HepG2 (cell line): Measurements from ENCODE around the gene LIMD2. TPM values are rescaled to one million over a fixed set of nuclear protein-coding genes. Genes with fewer than 3 reads are reported as not detected.

ENCODE experiments used
- ATAC-seq: fragments of 200-7000 bp; cut with Tn5 transposase; 3 replicates; pipeline ENCODE4 v1.9.1; 2020; ENCODE audit warnings: mild to moderate bottlenecking, moderate library complexity
- BruUV-seq: library from RNA; stranded (reverse); fragments of 400-500 nt; replicated peaks from 2 replicates; lab custom pipeline; 2021; lab: Mats Ljungman, UMichigan
- CTCF ChIA-PET: fragments of 300-600 bp; formaldehyde crosslinking; extraction: SDS; loops from one replicate; lab custom pipeline; 2021; ENCODE audit warnings: low total read pairs, inconsistent platforms, low intra/inter-chr PET ratio; lab: Yijun Ruan, JAX
- POLR2A ChIA-PET: fragments of 350-600 bp; sonication (Branson Sonifier 250); formaldehyde crosslinking; loops from one replicate; lab custom pipeline; 2020; ENCODE audit warnings: antibody characterized with exemption, inconsistent platforms; lab: Yijun Ruan, JAX
- DNase-seq: peaks from one replicate; pipeline ENCODE4 v3.0.0-alpha.2; 2015; ENCODE audit warnings: low spot score
- FAIRE-seq: peaks from 3 replicates; lab custom pipeline; 2011; peaks lifted over from hg19 to GRCh38; lab: Jason Lieb, UNC
- H2AFZ ChIP-seq: one replicate; pipeline ENCODE4 v1.6.1; 2011; ENCODE audit warnings: low read length, inconsistent platforms
- H3K27ac ChIP-seq: fragments of 300-600 bp; 3 replicates; pipeline ENCODE4 v1.8.0; 2011; ENCODE audit warnings: mixed run types, mild to moderate bottlenecking, mixed read lengths, low read length, inconsistent platforms; ENCODE audit not compliant: insufficient read depth; ENCODE audit errors: extremely low read length
- H3K27me3 ChIP-seq, 2 experiments: fragments of 200-600 bp in 1 of 2; 2 replicates in 1 of 2; 3 replicates in 1 of 2; pipeline versions ENCODE4 v1.6.0 to v1.8.0; 2011; ENCODE audit warnings: low read length in 2 of 2, mild to moderate bottlenecking in 2 of 2, moderate library complexity in 2 of 2, inconsistent platforms in 1 of 2; ENCODE audit not compliant: insufficient read depth in 2 of 2, control insufficient read depth in 1 of 2
- H3K36me3 ChIP-seq, 2 experiments: fragments of 200-600 bp in 1 of 2; replicated peaks in 1 of 2; 2 replicates in 1 of 2; 3 replicates in 1 of 2; pipeline versions ENCODE4 v1.5.1 to v1.8.0; 2011; ENCODE audit warnings: low read length in 2 of 2, inconsistent platforms in 1 of 2; ENCODE audit not compliant: insufficient read depth in 2 of 2, control insufficient read depth in 1 of 2
- H3K4me1 ChIP-seq: 2 replicates; pipeline ENCODE4 v1.5.1; 2012; ENCODE audit warnings: low read length, inconsistent platforms; ENCODE audit not compliant: insufficient read depth
- H3K4me2 ChIP-seq: 2 replicates; pipeline ENCODE4 v1.6.0; 2011; ENCODE audit warnings: low read depth, low read length, inconsistent platforms
- H3K4me3 ChIP-seq, 3 experiments: fragments of 200-600 bp in 1 of 3; sonication (generic), shearing (Covaris generic) in 1 of 3; replicated peaks in 1 of 3; 2 replicates each; pipeline ENCODE4 v1.5.1; 2011 to 2016; ENCODE audit warnings: low read length in 3 of 3, inconsistent platforms in 2 of 3, low read depth in 2 of 3, mild to moderate bottlenecking in 2 of 3, control low read depth in 1 of 3, mixed read lengths in 1 of 3; ENCODE audit not compliant: insufficient read depth in 1 of 3
- H3K79me2 ChIP-seq: one replicate; pipeline ENCODE4 v1.6.1; 2011; ENCODE audit warnings: low read length, inconsistent platforms; ENCODE audit not compliant: insufficient read depth
- H3K9ac ChIP-seq: 2 replicates; pipeline ENCODE4 v1.6.0; 2011; ENCODE audit warnings: mild to moderate bottlenecking, low read depth, low read length, inconsistent platforms; ENCODE audit not compliant: insufficient read depth
- H3K9me3 ChIP-seq: 2 replicates; pipeline ENCODE4 v1.5.1; 2012; ENCODE audit warnings: mild to moderate bottlenecking, low read length
- H4K20me1 ChIP-seq: 2 replicates; pipeline ENCODE4 v1.6.0; 2011; ENCODE audit warnings: inconsistent platforms, mild to moderate bottlenecking, low read length, moderate library complexity; ENCODE audit not compliant: insufficient read depth
- CREB1 ChIP-seq, 2 experiments: fragments of 450-650 bp in 1 of 2; IDR thresholded peaks; 2 replicates each; pipeline ENCODE4 v1.6.1; 2016 to 2017; ENCODE audit warnings: control low read depth in 1 of 2, mild to moderate bottlenecking in 1 of 2, missing compliant biosample characterization in 1 of 2, missing genetic modification characterization in 1 of 2
- EEA1 ChIP-seq: sonication (generic); formaldehyde crosslinking; IDR thresholded peaks from 2 replicates; pipeline ENCODE4 v1.5.1; 2020; ENCODE audit warnings: mild to moderate bottlenecking, missing genetic modification reagents, borderline replicate concordance
- GATAD1 ChIP-seq: IDR thresholded peaks from 2 replicates; pipeline ENCODE4 v1.6.1; 2016; ENCODE audit warnings: missing genetic modification reagents, missing compliant biosample characterization
- HNF4A ChIP-seq: sonication (generic); formaldehyde crosslinking; IDR thresholded peaks from 2 replicates; pipeline ENCODE4 v1.4.0; 2020; ENCODE audit warnings: missing genetic modification reagents
- HNRNPK ChIP-seq: fragments of 200-400 bp; formaldehyde crosslinking; IDR thresholded peaks from 2 replicates; pipeline ENCODE4 v1.6.1; 2018; ENCODE audit warnings: low read length, low read depth, moderate library complexity, mild to moderate bottlenecking; ENCODE audit not compliant: poor library complexity, severe bottlenecking
- IKZF4 ChIP-seq: sonication (generic); formaldehyde crosslinking; IDR thresholded peaks from 2 replicates; pipeline ENCODE4 v1.5.1; 2020; ENCODE audit warnings: borderline replicate concordance, mild to moderate bottlenecking, low read depth, missing genetic modification reagents; ENCODE audit errors: not compliant biosample characterization
- MEIS1 ChIP-seq: sonication (generic); formaldehyde crosslinking; IDR thresholded peaks from 2 replicates; pipeline ENCODE4 v1.9.0; 2021; ENCODE audit warnings: mild to moderate bottlenecking, missing genetic modification reagents, moderate library complexity, borderline replicate concordance
- SMYD3 ChIP-seq: sonication (generic); formaldehyde crosslinking; IDR thresholded peaks from 2 replicates; pipeline ENCODE4 v1.8.1; 2023; ENCODE audit warnings: mild to moderate bottlenecking, missing genetic modification reagents
- ZMYM2 ChIP-seq: sonication (generic); formaldehyde crosslinking; IDR thresholded peaks from 2 replicates; pipeline ENCODE4 v1.8.0; 2022; ENCODE audit warnings: mild to moderate bottlenecking, missing genetic modification reagents
- ZNF614 ChIP-seq: IDR thresholded peaks from 2 replicates; pipeline ENCODE4 v1.6.1; 2018; ENCODE audit warnings: missing biosample characterization, missing genetic modification reagents, inconsistent platforms, borderline replicate concordance
- ZNF75D ChIP-seq: sonication (generic); formaldehyde crosslinking; IDR thresholded peaks from 2 replicates; pipeline ENCODE4 v1.8.1; 2023; ENCODE audit warnings: missing genetic modification reagents, mild to moderate bottlenecking, borderline replicate concordance
- ZSCAN22 ChIP-seq: sonication (generic); formaldehyde crosslinking; IDR thresholded peaks from 2 replicates; pipeline ENCODE4 v1.4.0; 2020; ENCODE audit warnings: mild to moderate bottlenecking, missing genetic modification reagents
- ZSCAN29 ChIP-seq: sonication (generic); formaldehyde crosslinking; conservative IDR thresholded peaks from 2 replicates; pipeline ENCODE4 v1.4.0; 2020; ENCODE audit warnings: mild to moderate bottlenecking, missing genetic modification reagents
- WGBS: methylation state at CpG from one replicate; pipeline ENCODE4 v1.1.6; 2017; ENCODE audit warnings: low lambda C conversion rate; 5-methylcytosine and 5-hydroxymethylcytosine counted together
- in situ Hi-C: cut with HindIII; loops from 2 replicates; pipeline ENCODE4 v1.10.0; 2017; ENCODE audit warnings: low pct_unique_long_range_greater_than_20kb; ENCODE audit not compliant: extremely low pct_ligation_motif_present
- intact Hi-C: fragments of 100-400 bp; cut with micrococcal nuclease; formaldehyde crosslinking; loops from one replicate; pipeline ENCODE4 v1.10.0; 2022; ENCODE audit not compliant: unreplicated experiment
- polyA plus RNA-seq, 8 experiments: library from polyadenylated mRNA; depleted of rRNA in 3 of 8; stranded (reverse) in 7 of 8; unstranded in 1 of 8; fragments of >200 nt; fragmentation: Illumina TruSeq in 4 of 8; extraction: Trizol in 4 of 8; gene quantifications; 2 replicates each; pipeline versions ENCODE4 v1.2.1 to v1.2.3, GENCODE V29; 2011 to 2016; ENCODE audit warnings: low read depth in 4 of 8, missing spikeins in 1 of 8, mixed read lengths in 1 of 8; ENCODE audit not compliant: insufficient read depth in 1 of 8
- total RNA-seq, 5 experiments: library from RNA; depleted of rRNA; stranded (reverse); fragments of >200 nt; fragmentation: Illumina TruSeq; extraction: Trizol; gene quantifications; 2 replicates each; pipeline ENCODE4 v1.2.3, GENCODE V29; 2016; ENCODE audit warnings: low read depth in 1 of 5
- TF ChIP-seq, protein P1 (sequence below): sonication (generic); formaldehyde crosslinking; IDR thresholded peaks from 2 replicates; pipeline ENCODE4 v1.4.0; 2020; ENCODE audit warnings: low read depth, missing genetic modification reagents
- TF ChIP-seq, protein P2 (sequence below): sonication (generic); formaldehyde crosslinking; IDR thresholded peaks from 2 replicates; pipeline ENCODE4 v1.4.0; 2020; ENCODE audit warnings: low read depth, mild to moderate bottlenecking, missing genetic modification reagents
- TF ChIP-seq, protein P3 (sequence below): sonication (generic); formaldehyde crosslinking; IDR thresholded peaks from 2 replicates; pipeline ENCODE4 v1.9.0; 2021; ENCODE audit warnings: missing genetic modification reagents, borderline replicate concordance

LIMD2 gene
- total and polyA plus RNA-seq, 2 of the 13 experiments (the other 11 are each of a cell fraction or from before 2014, with no cell fraction given) = 9.0 to 20.8 TPM

DNA sequence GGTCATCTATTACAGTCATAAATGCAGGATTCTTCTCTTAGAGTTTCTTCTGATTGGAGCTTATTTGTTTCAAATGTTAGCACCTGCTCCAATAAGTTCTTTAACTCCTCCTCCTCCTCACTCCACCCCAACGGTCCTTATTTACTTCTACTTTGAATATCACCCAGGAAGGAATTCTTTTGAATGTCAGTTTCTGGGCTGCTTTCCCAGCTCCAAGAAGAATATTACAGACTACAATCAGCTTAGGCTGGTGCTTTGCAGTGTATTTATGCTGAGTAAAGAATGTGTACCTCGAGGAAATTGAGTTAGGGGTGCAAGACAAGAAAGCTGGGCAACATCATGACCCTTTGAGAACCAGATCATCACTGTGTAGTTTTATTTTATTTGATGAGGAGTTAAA is 46.9 kb downstream of the LIMD2 start:
- Histone ChIP-seq H3K9ac (no peak overlapping the region), H3K36me3 (peaks cover 14 to 34% of the 10 kb centered on the region in 2 experiments), H3K9me3 (no peaks in the 10 kb centered on the region), H3K27me3 (no peaks in the 10 kb centered on the region), H3K4me2 (no peak overlapping the region), H3K4me1 (no peaks in the 10 kb centered on the region), H3K4me3 (no peak overlapping the region), H2AFZ (no peak overlapping the region), H3K79me2 (no peaks in the 10 kb centered on the region), H3K27ac (no peak overlapping the region), H4K20me1 (no peaks in the 10 kb centered on the region)
- DNase-seq (no peak), ATAC-seq (no peak), FAIRE-seq (no peak)
- in situ Hi-C loops (no loop called here), intact Hi-C loops (no loop called here)
- POLR2A ChIA-PET = no interaction called here
- TF ChIP-seq HNRNPK = no peak
- TF ChIP-seq EEA1 (CRISPR knock-in tag) = no peak
- no peak for TF ChIP-seq ZNF75D (CRISPR knock-in tag)
- no peak for TF ChIP-seq ZSCAN29 (CRISPR knock-in tag)
- TF ChIP-seq, protein P1, sequence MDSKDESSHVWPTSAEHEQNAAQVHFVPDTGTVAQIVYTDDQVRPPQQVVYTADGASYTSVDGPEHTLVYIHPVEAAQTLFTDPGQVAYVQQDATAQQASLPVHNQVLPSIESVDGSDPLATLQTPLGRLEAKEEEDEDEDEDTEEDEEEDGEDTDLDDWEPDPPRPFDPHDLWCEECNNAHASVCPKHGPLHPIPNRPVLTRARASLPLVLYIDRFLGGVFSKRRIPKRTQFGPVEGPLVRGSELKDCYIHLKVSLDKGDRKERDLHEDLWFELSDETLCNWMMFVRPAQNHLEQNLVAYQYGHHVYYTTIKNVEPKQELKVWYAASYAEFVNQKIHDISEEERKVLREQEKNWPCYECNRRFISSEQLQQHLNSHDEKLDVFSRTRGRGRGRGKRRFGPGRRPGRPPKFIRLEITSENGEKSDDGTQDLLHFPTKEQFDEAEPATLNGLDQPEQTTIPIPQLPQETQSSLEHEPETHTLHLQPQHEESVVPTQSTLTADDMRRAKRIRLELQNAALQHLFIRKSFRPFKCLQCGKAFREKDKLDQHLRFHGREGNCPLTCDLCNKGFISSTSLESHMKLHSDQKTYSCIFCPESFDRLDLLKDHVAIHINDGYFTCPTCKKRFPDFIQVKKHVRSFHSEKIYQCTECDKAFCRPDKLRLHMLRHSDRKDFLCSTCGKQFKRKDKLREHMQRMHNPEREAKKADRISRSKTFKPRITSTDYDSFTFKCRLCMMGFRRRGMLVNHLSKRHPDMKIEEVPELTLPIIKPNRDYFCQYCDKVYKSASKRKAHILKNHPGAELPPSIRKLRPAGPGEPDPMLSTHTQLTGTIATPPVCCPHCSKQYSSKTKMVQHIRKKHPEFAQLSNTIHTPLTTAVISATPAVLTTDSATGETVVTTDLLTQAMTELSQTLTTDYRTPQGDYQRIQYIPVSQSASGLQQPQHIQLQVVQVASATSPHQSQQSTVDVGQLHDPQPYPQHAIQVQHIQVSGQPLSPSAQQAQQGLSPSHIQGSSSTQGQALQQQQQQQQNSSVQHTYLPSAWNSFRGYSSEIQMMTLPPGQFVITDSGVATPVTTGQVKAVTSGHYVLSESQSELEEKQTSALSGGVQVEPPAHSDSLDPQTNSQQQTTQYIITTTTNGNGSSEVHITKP (CRISPR knock-in tag) = no peak
- no peak for TF ChIP-seq CREB1 (IDR thresholded peaks at IDR 0.05)
- no peak for TF ChIP-seq CREB1 (CRISPR knock-in tag; IDR thresholded peaks at IDR 0.05)
- no peak for TF ChIP-seq SMYD3
- TF ChIP-seq, protein P2, sequence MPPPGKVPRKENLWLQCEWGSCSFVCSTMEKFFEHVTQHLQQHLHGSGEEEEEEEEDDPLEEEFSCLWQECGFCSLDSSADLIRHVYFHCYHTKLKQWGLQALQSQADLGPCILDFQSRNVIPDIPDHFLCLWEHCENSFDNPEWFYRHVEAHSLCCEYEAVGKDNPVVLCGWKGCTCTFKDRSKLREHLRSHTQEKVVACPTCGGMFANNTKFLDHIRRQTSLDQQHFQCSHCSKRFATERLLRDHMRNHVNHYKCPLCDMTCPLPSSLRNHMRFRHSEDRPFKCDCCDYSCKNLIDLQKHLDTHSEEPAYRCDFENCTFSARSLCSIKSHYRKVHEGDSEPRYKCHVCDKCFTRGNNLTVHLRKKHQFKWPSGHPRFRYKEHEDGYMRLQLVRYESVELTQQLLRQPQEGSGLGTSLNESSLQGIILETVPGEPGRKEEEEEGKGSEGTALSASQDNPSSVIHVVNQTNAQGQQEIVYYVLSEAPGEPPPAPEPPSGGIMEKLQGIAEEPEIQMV (CRISPR knock-in tag) = no peak
- TF ChIP-seq MEIS1 = no peak
- TF ChIP-seq ZMYM2 = no peak
- TF ChIP-seq, protein P3, sequence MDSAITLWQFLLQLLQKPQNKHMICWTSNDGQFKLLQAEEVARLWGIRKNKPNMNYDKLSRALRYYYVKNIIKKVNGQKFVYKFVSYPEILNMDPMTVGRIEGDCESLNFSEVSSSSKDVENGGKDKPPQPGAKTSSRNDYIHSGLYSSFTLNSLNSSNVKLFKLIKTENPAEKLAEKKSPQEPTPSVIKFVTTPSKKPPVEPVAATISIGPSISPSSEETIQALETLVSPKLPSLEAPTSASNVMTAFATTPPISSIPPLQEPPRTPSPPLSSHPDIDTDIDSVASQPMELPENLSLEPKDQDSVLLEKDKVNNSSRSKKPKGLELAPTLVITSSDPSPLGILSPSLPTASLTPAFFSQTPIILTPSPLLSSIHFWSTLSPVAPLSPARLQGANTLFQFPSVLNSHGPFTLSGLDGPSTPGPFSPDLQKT (CRISPR knock-in tag) = no peak
- no peak for TF ChIP-seq IKZF4
- no peak for TF ChIP-seq HNF4A (CRISPR knock-in tag)
- TF ChIP-seq ZNF614 (CRISPR knock-in tag) = no peak
- no peak for TF ChIP-seq ZSCAN22 (CRISPR knock-in tag)
- no peak for TF ChIP-seq GATAD1 (CRISPR knock-in tag)
- CTCF ChIA-PET = no interaction called here
- no TSS peak for BruUV-seq
- 60% methylated on average over 2 of the region's 2 CpGs for WGBS
